Measurements from ENCODE around the gene KEL.

DNA sequence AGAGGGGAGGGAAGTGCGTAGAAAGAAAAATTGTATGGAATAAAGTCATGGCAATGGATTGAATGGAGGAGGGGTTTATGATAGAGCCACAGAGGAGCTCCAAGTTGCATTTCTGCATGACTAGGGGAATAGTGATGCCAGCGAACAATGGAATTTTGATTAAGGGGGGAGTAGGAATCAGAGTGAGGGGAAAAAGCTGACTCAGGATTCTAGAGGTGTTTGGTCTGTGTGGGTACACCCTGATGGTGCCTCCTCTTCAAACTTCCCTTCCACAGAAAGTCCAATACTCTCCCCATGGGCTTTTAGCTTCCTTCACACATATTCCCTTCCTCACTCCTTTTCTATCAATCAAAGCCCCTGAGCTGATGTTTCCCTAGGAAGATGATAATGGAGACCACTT is 1.8 kb upstream of the KEL start:
- TF ChIP-seq EZH2phosphoT487 (IDR thresholded peaks at IDR 0.05; ENCODE audit: borderline replicate concordance): no peak
- no peak for TF ChIP-seq ZNF274 (IDR thresholded peaks at IDR 0.05; ENCODE audit: low read depth, low read length)
- TF ChIP-seq, protein P1, sequence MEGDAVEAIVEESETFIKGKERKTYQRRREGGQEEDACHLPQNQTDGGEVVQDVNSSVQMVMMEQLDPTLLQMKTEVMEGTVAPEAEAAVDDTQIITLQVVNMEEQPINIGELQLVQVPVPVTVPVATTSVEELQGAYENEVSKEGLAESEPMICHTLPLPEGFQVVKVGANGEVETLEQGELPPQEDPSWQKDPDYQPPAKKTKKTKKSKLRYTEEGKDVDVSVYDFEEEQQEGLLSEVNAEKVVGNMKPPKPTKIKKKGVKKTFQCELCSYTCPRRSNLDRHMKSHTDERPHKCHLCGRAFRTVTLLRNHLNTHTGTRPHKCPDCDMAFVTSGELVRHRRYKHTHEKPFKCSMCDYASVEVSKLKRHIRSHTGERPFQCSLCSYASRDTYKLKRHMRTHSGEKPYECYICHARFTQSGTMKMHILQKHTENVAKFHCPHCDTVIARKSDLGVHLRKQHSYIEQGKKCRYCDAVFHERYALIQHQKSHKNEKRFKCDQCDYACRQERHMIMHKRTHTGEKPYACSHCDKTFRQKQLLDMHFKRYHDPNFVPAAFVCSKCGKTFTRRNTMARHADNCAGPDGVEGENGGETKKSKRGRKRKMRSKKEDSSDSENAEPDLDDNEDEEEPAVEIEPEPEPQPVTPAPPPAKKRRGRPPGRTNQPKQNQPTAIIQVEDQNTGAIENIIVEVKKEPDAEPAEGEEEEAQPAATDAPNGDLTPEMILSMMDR (IDR thresholded peaks at IDR 0.05 in 2 of 3, conservative IDR thresholded peaks at IDR 0.05 in 1 of 3; ENCODE audit: borderline replicate concordance in 1 of 3, insufficient read depth in 1 of 3, low read depth in 2 of 3, low read length in 2 of 3): no peak
- no peak for TF ChIP-seq SRF (IDR thresholded peaks at IDR 0.05; ENCODE audit: low read depth)
- no peak for TF ChIP-seq POLR2A (IDR thresholded peaks at IDR 0.05; ENCODE audit: borderline replicate concordance, extremely low read depth, insufficient read depth, insufficient read length)
- TF ChIP-seq, protein P2, sequence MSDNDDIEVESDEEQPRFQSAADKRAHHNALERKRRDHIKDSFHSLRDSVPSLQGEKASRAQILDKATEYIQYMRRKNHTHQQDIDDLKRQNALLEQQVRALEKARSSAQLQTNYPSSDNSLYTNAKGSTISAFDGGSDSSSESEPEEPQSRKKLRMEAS (IDR thresholded peaks at IDR 0.05): no peak
- TF ChIP-seq CEBPB (IDR thresholded peaks at IDR 0.05; ENCODE audit: low read depth): no peak

All from HCT116 (cell line).